H7 (cell line): ENCODE results near the gene NCK1. TPM values are rescaled to one million over a fixed set of nuclear protein-coding genes. Genes with fewer than 3 reads are reported as not detected.
"Not testable (repeated sequence)": the region's sequence is repeated elsewhere in the genome, so short reads cannot be mapped to it uniquely, and the experiment has no call there.

Experiments used
- DNase-seq: peaks from one replicate; pipeline ENCODE4 v3.0.0; 2012
- H3K27me3 ChIP-seq: 2 replicates; pipeline ENCODE4 v1.6.0; 2011; ENCODE audit warnings: mild to moderate bottlenecking, low read length; ENCODE audit not compliant: control insufficient read depth, insufficient read depth
- H3K36me3 ChIP-seq: replicated peaks from 2 replicates; pipeline ENCODE4 v1.5.1; 2011; ENCODE audit warnings: low read length; ENCODE audit not compliant: control insufficient read depth, insufficient read depth
- H3K4me3 ChIP-seq: 2 replicates; pipeline ENCODE4 v1.5.1; 2011; ENCODE audit warnings: low read depth, mild to moderate bottlenecking, control low read depth, low read length, moderate library complexity; ENCODE audit not compliant: insufficient read depth
- total RNA-seq: library from RNA; depleted of rRNA; stranded (reverse); fragments of >200 nt; shearing (Covaris generic); gene quantifications from 2 replicates; pipeline ENCODE4 v1.2.3, GENCODE V29; 2014

NCK1 gene
- total RNA-seq, 1 experiment from 2014 or later, result 19.4 TPM

DNA sequence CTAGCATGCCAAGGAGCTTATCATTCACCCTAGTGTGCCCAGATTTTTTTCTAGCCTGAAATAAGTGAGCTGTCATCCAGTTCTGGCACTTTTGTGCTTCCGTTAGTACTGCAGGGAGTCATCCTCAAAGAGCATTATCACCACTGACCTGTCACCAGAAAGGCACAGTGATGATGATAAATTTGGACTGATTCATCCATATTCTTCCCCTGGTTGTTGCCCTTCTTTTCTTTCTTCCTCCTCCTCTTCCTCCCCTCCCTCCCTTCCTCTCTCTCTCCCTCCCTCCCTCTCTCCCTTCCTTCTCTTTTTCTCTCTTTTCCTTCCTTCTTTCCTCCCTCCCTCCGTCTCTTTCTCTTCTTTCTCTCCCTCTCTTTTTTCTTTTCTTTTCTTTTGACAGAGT, 21.8 kb upstream of the NCK1 start:
- Histone ChIP-seq H3K36me3 (no peaks in the 10 kb centered on the region; the same call in none of the 2 replicates), H3K4me3 (no peak overlapping the region), H3K27me3 (no peaks in the 10 kb centered on the region)
- no peak for DNase-seq

DNA sequence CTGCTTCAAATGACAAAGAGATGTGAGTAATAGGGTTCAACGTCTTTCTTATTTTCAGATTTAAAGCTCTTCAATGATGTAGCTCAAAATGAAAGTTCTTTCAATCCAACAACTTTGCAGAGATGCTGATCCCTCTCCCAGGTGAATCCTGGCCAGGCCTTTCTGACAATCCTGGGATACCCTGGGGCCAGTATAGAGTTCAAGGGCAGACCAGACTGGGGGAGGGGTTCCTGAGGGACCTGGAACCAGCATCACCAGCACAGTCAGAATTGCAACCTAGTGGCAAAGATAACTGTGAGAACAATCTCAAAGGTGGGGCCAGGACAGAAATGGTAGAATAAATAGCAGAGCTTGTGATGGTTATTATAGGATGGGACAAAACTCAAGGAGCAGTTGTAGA, 19.7 kb upstream of the NCK1 start:
- Histone ChIP-seq H3K4me3 (no peak overlapping the region), H3K36me3 (no peaks in the 10 kb centered on the region; the same call in 1 of the 2 replicates), H3K27me3 (no peaks in the 10 kb centered on the region)
- DNase-seq, result no peak

DNA sequence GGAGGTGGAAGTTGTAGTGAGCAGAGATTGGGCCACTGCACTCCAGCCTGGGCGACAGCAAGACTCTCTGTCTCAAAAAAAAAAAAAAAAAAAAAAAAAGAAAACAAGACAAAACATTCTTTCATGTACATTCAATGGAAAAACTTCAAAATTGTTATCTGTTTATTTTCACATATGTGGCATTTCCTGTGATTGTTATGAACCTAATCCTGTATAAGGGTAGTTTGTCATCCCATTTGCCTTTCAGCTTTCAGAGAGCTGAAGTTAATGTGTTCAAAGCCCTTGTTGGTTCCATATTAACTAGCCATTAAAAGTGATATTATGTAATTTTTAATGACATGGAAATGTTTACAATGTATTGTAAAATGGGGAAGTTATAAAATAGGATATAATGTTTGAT, 17.3 kb upstream of the NCK1 start:
- no peaks in the 10 kb centered on the region for H3K27me3 ChIP-seq
- H3K36me3 ChIP-seq, result no peaks in the 10 kb centered on the region; the same call in 1 of the 2 replicates
- H3K4me3 ChIP-seq, result no peak overlapping the region
- no peak for DNase-seq

DNA sequence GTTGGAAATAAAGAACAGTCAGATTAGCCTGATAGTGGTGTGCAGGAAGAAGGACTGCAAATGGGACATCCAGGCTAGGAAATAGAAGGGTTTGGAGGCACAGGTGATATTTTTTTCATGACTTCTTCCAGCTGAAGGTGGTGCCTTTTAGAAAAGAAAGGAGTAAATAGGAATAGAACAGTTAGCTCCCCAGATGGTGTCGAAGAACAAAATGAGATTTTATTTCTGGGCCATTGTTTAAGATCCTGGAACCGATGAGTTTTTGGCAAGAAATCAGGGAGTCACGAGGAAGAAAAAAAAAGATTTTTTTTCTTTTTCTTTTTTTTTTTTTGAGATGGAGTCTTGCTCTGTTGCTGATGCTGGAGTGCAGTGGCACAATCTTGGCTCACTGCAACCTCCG, 9.8 kb upstream of the NCK1 start:
- no peak for DNase-seq
- Histone ChIP-seq H3K4me3 (no peak overlapping the region), H3K27me3 (no peaks in the 10 kb centered on the region), H3K36me3 (peaks cover 3% of the 10 kb centered on the region)

DNA sequence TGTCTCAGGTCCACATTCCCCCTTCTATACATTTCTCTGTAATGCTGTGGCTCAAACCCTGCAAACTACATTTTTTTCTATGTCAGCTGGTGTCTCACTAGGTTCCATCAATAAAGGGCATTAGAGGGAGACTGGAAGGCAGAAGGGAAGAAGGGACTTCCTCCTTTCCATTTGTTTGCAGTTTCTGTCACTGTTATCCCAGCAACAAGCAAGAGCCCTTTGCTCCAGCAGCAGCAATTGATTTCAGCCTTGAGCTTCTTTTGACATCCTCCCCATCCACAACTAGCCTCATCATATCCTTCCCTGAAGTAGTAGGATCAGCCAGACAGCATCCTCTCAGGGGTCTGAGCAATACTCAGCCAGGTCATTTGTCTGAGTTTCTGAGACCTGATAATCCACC, 5.3 kb upstream of the NCK1 start:
- no peak for DNase-seq
- Histone ChIP-seq H3K36me3 (peaks cover 3% of the 10 kb centered on the region), H3K4me3 (no peak overlapping the region), H3K27me3 (no peaks in the 10 kb centered on the region)

DNA sequence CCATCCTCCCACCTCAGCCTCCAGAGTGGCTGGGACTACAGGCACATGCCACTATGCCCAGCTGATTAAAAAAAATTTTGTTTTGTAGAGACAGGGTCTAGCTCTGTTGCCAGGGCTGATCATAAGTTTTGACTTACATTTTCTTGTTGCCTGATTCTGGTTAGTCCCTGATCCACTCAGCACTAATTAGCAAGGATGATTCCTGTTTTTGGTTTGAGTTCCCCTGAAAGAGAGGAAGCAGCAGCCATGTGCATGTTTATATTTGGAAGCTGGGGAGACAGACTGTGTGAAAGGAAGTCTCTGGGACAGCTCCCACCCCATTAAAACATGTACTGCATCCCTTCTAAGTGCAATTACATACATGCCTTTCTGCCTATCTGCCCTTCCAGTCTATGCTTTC, 3.6 kb upstream of the NCK1 start:
- Histone ChIP-seq H3K36me3 (peaks cover 3% of the 10 kb centered on the region), H3K27me3 (no peaks in the 10 kb centered on the region), H3K4me3 (no peak overlapping the region)
- DNase-seq, result no peak

DNA sequence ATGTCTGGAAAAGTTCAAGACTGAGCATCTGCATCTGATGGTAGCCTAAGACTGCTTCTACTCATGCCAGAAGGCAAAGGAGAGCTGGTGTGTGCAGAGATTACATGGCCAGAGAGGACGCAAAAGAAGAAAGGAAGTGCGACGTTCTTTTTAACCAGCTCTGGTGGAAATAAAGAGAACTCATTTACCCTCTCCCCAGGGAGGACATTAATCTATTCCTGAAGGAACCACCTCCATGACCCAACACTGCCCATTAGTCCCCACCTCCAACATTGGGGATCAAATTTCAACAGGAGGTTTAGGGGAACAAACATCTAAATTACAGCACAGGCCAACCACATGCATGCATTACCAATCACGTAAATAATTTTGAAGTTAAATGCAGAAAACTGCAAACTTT, 1.5 kb upstream of the NCK1 start:
- peak; percentile 40 for DNase-seq
- H3K27me3 ChIP-seq, result no peaks in the 10 kb centered on the region
- H3K36me3 ChIP-seq, result no peaks in the 10 kb centered on the region; the same call in 1 of the 2 replicates
- H3K4me3 ChIP-seq, result peak overlapping the region; percentile 92

DNA sequence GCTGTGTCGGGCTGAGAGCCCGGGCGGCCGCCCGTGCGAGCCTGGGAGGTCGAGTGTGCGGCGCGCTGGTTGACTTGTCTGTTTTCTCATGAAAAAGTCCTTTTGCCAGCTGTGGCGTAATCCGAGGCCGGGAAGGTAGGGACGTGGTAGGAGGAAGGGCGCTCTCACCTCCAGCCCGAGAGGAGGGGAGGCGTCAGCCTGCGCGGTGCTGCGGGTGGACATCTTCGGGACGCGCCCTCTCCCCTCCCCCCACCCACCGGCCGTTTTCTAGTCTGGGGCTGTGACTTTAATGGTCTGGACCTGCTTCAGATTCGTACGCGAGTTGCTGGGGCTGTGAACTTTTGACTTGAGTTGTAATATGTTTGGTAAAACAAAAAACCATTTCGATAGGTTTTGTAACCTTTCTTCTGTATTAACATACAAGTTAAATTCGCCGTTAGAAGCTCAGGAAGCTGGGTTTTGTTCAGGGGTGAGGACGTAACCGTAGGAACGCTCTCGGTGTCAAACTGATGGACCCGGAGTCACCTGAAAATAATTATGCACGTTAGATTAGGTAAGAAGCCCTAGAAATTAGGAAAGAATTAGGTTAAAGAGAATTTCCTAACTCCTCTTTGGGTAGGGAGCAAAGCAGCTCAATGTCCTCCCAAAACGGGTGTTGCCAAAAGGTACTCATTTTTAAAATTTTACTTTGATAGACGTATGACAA, 762 bp downstream of the NCK1 start:
- no peaks in the 10 kb centered on the region for H3K36me3 ChIP-seq
- DNase-seq, result peak; percentile 79
- no peaks in the 10 kb centered on the region for H3K27me3 ChIP-seq
- H3K4me3 ChIP-seq, result peak overlapping the region; percentile 92

DNA sequence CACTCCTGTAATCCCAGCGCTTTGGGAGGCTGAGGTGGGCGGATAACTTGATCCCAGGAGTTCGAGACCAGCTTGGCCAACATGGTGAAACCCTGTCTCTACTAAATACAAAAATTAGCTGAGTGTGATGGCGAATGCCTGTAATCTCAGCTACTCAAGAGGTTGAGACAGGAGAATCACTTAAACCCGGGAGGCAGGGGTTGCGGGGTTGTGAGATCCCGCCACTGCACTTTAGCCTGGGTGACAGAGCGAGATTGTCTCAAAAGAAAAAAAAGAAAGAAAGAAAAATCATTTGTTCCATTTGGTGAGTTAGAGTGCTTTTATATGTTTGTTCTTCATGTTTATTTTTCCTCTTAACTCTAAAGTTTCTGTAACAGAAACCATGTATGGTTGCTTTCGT, 7.3 kb downstream of the NCK1 start:
- H3K27me3 ChIP-seq, result no peaks in the 10 kb centered on the region
- no peak overlapping the region for H3K4me3 ChIP-seq
- H3K36me3 ChIP-seq, result peaks cover 2% of the 10 kb centered on the region; the same call in 1 of the 2 replicates
- DNase-seq, result no peak

DNA sequence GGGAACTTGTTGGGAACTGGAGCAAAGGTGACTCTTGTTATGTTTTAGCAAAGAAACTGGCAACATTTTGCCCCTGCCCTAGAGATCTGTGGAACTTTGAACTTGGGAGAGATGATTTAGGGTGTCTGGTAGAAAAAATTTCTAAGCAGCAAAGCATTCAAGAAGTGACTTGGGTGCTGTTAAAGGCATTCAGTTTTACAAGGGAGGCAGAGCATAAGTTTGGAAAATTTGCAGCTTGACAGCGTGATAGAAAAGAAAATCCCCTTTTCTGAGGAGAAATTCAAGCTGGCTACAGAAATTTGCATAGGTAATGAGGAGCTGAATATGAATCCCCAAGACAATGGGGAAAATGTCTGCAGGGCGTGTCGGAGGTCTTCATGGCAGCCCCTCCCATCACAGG, 10.2 kb downstream of the NCK1 start:
- not testable (repeated sequence) for H3K27me3 ChIP-seq, H3K36me3 ChIP-seq

DNA sequence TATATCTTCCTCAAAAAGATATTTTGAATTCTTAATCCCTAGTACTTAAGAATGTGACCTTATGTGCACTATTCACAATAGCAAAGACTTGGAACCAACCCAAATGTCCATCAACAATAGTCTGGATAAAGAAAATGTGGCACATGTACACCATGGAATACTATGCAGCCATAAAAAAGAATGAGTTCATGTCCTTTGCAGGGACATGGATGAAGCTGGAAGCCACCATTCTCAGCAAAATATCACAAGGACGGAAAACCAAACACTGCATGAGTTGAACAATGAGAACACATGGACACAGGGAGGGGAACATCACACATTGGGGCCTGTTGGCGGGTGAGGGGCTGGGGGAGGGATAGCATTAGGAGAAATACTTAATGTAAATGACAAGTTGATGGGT, 17.5 kb downstream of the NCK1 start:
- not testable (repeated sequence) for H3K36me3 ChIP-seq, H3K27me3 ChIP-seq, H3K4me3 ChIP-seq, DNase-seq

More for the DNA sequence above, 10.2 kb downstream of the NCK1 start:
- not testable (repeated sequence) for H3K4me3 ChIP-seq, DNase-seq

DNA sequence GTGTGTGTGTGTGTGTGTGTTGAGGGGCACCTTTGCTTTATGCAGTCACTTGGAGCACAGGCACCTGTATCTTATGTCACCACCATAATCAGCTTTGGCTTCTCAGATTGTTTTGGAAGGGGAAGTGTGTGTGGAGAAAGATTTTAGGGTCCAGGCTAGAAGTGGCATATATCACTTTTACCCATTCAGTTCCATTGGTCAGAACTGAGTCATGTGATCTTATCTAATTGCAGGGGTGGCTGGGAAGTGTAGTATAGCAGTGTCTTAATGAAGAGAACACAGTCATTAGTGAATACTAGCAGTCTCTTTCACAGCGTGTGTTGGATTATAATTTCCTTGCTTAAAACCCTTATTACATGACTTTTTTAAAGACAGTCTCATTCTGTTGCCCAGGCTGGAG, 20.6 kb downstream of the NCK1 start:
- H3K27me3 ChIP-seq, result no peaks in the 10 kb centered on the region
- H3K4me3 ChIP-seq, result no peak overlapping the region
- no peaks in the 10 kb centered on the region; the same call in 1 of the 2 replicates for H3K36me3 ChIP-seq
- no peak for DNase-seq

DNA sequence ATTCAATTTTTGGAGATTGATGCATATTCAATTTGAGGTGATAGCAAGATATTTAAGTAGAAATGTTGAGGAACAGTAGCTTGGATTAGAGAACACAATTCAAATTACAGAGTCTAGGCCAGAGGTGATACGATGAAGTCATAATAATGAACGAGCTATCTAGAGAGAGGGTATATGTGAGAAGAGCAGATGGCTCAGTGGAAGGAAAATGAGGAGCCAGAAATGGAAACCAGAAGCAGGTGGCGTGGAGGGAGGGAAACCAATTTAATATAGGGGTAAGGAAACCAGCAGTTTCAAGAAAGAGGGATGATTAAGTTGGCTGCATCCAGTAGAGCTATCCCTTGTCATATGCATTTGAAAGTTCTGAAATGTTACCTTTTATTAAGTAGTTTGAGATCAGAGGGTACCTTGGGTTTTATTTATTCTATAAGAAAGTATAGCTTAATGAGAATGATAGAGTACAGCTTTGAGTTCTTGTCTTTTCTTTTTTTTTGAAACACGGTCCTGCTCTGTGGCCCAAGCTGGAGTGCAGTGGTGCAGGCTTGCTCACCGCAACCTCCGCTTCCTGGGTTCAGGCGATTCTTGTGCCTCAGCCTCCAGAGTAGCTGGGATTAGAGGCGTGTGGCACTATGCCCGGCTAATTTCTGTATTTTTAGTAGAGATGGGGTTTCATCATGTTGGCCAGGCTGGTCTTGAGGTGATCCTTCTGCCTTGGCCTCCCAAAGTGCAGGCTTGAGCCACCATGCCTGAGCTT, 22.1 kb downstream of the NCK1 start:
- DNase-seq, result no peak

DNA sequence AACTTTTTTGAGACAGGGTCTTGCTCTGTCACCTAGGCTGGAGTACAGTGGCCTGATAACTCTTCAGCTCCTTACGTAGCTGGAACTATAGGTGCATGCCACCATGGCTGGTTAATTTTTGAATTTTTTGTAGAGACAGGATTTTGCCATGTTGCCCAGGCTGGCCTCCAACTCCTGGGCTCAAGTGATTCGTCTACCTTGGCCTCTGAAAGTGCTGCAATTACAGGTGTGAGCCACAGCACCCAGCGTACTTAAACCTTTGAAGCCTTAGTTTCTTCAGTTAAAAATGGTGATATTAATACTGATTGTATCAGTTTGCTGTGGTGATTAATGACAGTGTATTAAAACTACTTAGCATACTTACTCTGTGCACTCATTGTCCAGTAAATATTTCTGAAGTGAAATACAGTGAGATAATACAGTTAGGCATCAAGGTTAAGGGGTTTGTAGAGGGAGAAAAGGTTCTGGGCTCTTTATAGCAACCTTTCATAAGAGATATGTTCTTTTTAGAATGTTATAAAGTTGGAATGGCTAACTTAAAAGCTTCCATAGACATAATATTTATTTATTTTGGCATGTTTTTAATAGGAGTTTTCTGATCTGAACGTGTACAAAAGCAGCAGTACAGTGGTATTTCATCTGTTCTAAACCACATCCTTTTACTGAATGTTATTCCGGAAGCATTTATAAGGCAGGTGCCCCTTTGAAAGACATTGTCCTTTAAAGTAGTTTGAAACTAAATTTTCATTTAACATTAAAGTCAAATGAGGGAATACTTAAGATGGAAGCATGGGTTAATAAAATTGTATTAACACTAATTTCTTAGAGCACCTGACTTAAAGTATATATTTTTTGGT, 23.6 kb downstream of the NCK1 start:
- Histone ChIP-seq H3K36me3 (no peaks in the 10 kb centered on the region), H3K27me3 (no peaks in the 10 kb centered on the region), H3K4me3 (no peak overlapping the region)
- no peak for DNase-seq

More for the DNA sequence above, 22.1 kb downstream of the NCK1 start:
- Histone ChIP-seq H3K36me3 (no peaks in the 10 kb centered on the region; the same call in 1 of the 2 replicates), H3K27me3 (no peaks in the 10 kb centered on the region), H3K4me3 (no peak overlapping the region)
